HT1080 (cell line): Measurements from ENCODE around the gene VAPB. TPM values are rescaled to one million over a fixed set of nuclear protein-coding genes. Genes with fewer than 3 reads are reported as not detected.
A peak's percentile ranks its signal among the peaks of the same experiment; 100 is the strongest.

Source experiments
- DNase-seq: peaks from one replicate; pipeline ENCODE4 v3.0.0-alpha.2; 2015; ENCODE audit warnings: low read depth
- total RNA-seq: library from RNA; depleted of rRNA; stranded (reverse); fragments of >200 nt; shearing (Covaris generic); gene quantifications from 2 replicates; pipeline ENCODE4 v1.2.3, GENCODE V29; 2014

Gene VAPB
- total RNA-seq, 1 experiment from 2014 or later: 14.2 TPM

- DNase-seq: peak; percentile 57
These were observed 69.5 kb downstream of the VAPB start for GRCh38 chr20:58458342-58459057.

- no peak for DNase-seq
These were observed 70.2 kb downstream of the VAPB start for GRCh38 chr20:58459058-58459750.

- DNase-seq: no peak
These were observed 72.1 kb downstream of the VAPB start for GRCh38 chr20:58461104-58461503.

GRCh38 chr20:58461899-58462298 lies 72.9 kb downstream of the VAPB start:
- DNase-seq: peak; percentile 53

GRCh38 chr20:58463256-58463655 lies 74.2 kb downstream of the VAPB start:
- no peak for DNase-seq

GRCh38 chr20:58464838-58465237 lies 75.8 kb downstream of the VAPB start:
- DNase-seq: no peak

GRCh38 chr20:58466095-58466708 lies 77.2 kb downstream of the VAPB start:
- no peak for DNase-seq

- no peak for DNase-seq
These were observed 77.9 kb downstream of the VAPB start for GRCh38 chr20:58466729-58467571.

- no peak for DNase-seq
These were observed 78.8 kb downstream of the VAPB start for GRCh38 chr20:58467572-58468527.

- DNase-seq: no peak
These were observed 80.6 kb downstream of the VAPB start for GRCh38 chr20:58469616-58470015.

GRCh38 chr20:58470336-58471192 lies 81.5 kb downstream of the VAPB start:
- DNase-seq: no peak

GRCh38 chr20:58471193-58472164 lies 82.5 kb downstream of the VAPB start:
- DNase-seq: no peak

GRCh38 chr20:58472273-58473018 lies 83.4 kb downstream of the VAPB start:
- DNase-seq: no peak

GRCh38 chr20:58473453-58474425 lies 84.7 kb downstream of the VAPB start:
- DNase-seq: no peak

GRCh38 chr20:58475466-58475865 lies 86.4 kb downstream of the VAPB start:
- no peak for DNase-seq

- peak; percentile 74 for DNase-seq
These were observed 89.2 kb downstream of the VAPB start for GRCh38 chr20:58478141-58478805.
